Testis (tissue), 2 donors: ENCODE results near the gene TEAD1.

ENCODE experiments used
- CTCF ChIP-seq, 3 experiments: fragments of 450-650 bp in 2 of 3; fragments of 200-600 bp in 1 of 3; sonication (generic) in 1 of 3; IDR thresholded peaks; one replicate each; pipeline ENCODE4 v1.5.1; 2016 to 2019; ENCODE audit warnings: antibody characterized with exemption in 3 of 3, mild to moderate bottlenecking in 2 of 3, moderate library complexity in 1 of 3
- POLR2A ChIP-seq: fragments of 450-650 bp; IDR thresholded peaks from one replicate; pipeline ENCODE4 v1.6.1; 2017; ENCODE audit warnings: antibody characterized with exemption, mild to moderate bottlenecking, moderate library complexity

GRCh38 chr11:12897867-12898266, 223.6 kb downstream of the TEAD1 start:
- TF ChIP-seq CTCF (IDR thresholded peaks at IDR 0.05), result no peak
- no peak for TF ChIP-seq POLR2A
